Measurements from ENCODE around the gene OR52E8.

Gene OR52E8

DNA sequence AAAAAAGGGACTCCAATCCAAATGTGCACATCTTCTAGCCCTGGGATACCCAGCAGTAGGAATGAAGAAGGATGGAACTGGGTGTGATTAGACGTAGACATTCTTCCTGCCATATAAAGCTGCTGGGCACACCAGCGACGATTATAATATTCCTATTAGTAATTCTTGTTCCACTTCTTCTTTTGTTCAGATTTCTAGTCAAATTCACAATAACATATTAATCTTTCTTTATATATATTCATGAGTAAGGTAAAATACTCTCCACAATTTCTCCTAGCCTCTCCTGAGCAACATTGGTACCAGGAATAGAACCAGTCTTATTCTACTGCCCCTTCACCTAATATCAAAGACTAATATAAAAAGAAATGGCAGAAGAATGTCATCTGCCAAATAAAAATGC, at the start of gene OR52E8:
OR52E8 (minus strand) TSS at position 101 of the 400 bp plus-strand sequence; CDS start at position 101, 0 bp downstream.
- no peak for DNase-seq (ENCODE audit: low spot score)
- TF ChIP-seq, protein P1, sequence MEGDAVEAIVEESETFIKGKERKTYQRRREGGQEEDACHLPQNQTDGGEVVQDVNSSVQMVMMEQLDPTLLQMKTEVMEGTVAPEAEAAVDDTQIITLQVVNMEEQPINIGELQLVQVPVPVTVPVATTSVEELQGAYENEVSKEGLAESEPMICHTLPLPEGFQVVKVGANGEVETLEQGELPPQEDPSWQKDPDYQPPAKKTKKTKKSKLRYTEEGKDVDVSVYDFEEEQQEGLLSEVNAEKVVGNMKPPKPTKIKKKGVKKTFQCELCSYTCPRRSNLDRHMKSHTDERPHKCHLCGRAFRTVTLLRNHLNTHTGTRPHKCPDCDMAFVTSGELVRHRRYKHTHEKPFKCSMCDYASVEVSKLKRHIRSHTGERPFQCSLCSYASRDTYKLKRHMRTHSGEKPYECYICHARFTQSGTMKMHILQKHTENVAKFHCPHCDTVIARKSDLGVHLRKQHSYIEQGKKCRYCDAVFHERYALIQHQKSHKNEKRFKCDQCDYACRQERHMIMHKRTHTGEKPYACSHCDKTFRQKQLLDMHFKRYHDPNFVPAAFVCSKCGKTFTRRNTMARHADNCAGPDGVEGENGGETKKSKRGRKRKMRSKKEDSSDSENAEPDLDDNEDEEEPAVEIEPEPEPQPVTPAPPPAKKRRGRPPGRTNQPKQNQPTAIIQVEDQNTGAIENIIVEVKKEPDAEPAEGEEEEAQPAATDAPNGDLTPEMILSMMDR (IDR thresholded peaks at IDR 0.05; ENCODE audit: extremely low read depth, missing control alignments) = no peak

DNA sequence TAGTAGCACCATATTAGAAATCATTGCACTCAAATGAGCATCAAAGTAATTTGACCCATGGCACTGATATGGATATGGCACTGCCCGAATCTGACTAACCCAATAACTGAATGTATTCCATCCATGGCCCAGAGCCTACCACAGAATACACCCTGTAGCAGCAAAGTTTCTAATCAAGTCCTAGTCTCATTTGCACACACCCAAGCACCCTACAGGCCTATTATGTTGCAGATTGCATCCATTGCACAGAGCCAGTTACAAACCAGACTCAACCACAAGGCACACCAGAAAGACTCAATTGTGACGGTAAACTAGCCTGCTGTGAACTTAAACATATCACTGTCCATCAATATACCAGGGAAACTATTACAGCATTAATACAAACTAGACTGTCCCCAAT, 42.0 kb upstream of the OR52E8 start:
- DNase-seq (ENCODE audit: low spot score) = no peak
- TF ChIP-seq, protein P1 (IDR thresholded peaks at IDR 0.05; ENCODE audit: extremely low read depth, missing control alignments) = no peak

DNA sequence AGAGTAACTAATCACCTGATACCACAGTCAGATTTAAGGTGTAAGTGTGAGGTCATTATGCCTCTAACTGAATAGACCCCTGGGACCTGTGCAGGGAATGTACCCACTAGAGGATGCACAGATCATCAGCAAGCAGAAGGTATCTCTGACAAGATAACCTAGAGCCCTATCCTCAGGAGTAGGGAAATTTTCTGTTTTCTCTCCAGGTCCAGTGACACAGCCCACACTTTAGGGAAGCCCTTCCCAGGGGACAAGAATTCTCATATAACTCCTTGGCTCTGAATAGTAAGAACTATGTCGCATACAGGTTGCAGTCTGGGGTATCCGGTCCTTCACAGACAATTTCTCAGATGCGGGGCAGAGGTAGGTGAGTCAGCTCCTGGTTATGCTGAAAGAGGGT, 35.4 kb upstream of the OR52E8 start, which contains the start of gene OR52E5:
OR52E5 (plus strand) TSS at position 301 of the 400 bp plus-strand sequence. CDS start 7,569 bp downstream, outside the sequence.
- TF ChIP-seq, protein P1 (IDR thresholded peaks at IDR 0.05; ENCODE audit: extremely low read depth, missing control alignments) = no peak

DNA sequence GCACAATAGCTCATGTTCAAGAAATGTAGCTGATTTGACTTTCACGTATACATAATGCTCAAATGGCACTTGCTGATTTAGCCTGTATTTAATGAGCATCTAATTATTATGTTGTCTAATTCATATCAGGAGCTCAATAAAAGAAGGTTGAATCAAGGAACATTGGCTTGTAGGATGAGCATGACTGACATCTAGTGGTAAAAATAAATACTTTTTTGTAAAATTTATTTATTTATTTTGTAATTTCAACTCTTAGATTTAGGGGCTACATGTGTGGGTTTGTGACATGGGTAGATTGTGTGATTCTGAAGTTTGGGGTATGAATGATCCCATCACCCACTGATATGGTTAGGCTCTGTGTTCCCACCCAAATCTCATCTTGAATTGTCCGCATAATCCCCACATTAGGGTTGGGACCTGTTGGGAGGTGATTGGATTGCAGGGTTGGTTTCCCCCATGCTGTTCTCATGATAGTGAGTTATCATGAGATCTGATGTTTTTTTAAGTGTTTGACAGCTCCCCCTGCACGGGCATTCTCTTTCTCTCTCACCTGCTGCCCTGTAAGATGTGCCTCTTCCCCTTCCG, 33.8 kb upstream of the OR52E8 start:
- peak; percentile 10 for DNase-seq (ENCODE audit: low spot score)
- TF ChIP-seq, protein P1 (IDR thresholded peaks at IDR 0.05; ENCODE audit: extremely low read depth, missing control alignments) = no peak

More for the DNA sequence above, 35.4 kb upstream of the OR52E8 start, which contains the start of gene OR52E5:
- no peak for DNase-seq (ENCODE audit: low spot score)

DNA sequence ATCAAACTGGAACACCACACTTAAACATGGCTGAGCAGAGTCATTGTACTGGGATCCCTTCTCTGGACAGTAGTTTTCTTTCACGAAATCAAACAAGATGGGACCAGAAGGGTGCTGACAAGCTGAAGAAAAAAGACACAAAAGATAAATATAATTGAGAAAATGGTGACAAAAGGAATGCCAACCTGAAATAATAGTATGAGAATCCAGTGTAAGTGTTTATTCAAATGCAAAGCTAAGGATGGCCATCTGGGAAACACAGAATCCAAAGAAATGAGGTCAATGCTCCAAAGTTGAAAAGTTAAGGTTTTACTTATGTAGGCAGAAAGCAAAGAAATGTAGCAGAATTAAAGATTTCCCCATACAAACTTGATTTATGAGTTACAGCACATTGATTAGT, 30.2 kb upstream of the OR52E8 start:
- DNase-seq (ENCODE audit: low spot score) = no peak
- TF ChIP-seq, protein P1 (IDR thresholded peaks at IDR 0.05; ENCODE audit: extremely low read depth, missing control alignments) = no peak

DNA sequence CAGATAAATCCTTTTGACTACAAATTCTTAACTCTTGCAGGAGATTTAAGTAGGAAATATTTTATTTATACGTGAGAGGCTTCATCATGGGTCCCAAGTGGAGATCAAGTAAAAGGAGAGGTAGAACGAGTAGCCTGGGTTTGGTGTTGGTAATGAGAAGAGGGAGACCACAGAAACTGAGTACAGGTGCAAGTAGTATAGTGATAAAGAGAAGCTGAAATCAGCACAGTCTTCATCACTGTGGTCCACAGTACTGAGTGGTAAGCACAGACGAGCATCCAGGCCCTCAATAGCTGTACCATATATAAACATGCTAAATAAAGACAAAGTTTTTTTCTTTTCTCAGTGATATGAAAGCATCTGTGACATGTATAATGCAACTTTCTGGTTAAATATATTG, 29.7 kb upstream of the OR52E8 start:
- TF ChIP-seq, protein P1 (IDR thresholded peaks at IDR 0.05; ENCODE audit: extremely low read depth, missing control alignments) = no peak

DNA sequence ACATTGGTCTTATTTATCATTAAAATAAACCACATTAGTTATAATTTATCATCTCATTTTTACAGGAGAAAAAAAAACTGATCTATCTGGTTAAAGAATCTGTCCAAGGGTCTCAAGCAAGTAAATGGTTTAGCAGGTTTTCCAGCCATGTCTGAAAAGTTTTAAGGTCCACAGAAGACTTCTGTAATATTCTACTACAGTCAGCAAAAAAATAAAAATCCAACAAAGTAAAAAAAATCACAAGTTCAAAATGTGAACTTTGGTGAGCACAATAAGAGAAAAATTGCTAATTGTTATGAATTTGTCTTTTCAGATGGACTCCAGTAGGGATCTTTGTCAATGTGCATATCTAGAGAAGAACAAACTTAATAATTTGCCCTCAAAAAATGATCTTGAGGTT, 24.3 kb upstream of the OR52E8 start:
- TF ChIP-seq, protein P1 (IDR thresholded peaks at IDR 0.05; ENCODE audit: extremely low read depth, missing control alignments) = no peak
- no peak for DNase-seq (ENCODE audit: low spot score)

More for the DNA sequence above, 29.7 kb upstream of the OR52E8 start:
- no peak for DNase-seq (ENCODE audit: low spot score)
